ENCODE results near the gene MYO1H. TPM values are rescaled to one million over a fixed set of nuclear protein-coding genes. Genes with fewer than 3 reads are reported as not detected.

Gene MYO1H
- total and polyA plus RNA-seq, 2 experiments from 2014 or later = not detected

DNA sequence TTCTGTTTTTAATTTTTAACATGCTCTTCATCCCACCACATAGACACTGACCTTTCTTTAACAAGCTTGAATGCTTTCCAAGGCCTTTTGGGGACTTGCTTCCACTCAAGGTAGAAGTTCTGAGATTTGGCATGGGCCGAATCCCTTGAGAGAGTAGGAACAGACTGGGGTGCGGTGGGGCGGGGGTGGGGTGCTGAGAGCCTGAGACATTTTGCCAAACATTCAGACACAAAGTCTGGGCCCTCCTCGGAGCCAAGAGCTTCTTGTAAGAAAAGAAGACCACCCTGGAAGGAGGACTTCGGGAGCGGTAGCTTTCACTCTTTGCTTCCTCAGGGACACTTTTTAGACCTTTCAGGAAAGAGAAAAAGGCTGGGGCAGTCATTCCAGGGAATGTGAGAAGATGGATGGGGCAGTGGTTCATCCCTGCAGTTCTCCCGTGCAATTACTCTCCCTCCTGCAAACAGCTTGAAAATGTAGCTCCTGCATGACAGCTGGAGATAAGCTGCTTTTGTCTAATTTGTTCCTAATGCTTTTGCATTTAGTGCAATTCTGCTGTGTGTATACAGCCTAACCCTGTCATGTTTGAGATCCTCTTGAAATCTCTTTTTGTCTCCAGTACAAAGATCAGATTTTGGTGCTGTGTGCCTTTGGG is 16.3 kb upstream of the MYO1H start (continued):
- TF ChIP-seq, protein P1, sequence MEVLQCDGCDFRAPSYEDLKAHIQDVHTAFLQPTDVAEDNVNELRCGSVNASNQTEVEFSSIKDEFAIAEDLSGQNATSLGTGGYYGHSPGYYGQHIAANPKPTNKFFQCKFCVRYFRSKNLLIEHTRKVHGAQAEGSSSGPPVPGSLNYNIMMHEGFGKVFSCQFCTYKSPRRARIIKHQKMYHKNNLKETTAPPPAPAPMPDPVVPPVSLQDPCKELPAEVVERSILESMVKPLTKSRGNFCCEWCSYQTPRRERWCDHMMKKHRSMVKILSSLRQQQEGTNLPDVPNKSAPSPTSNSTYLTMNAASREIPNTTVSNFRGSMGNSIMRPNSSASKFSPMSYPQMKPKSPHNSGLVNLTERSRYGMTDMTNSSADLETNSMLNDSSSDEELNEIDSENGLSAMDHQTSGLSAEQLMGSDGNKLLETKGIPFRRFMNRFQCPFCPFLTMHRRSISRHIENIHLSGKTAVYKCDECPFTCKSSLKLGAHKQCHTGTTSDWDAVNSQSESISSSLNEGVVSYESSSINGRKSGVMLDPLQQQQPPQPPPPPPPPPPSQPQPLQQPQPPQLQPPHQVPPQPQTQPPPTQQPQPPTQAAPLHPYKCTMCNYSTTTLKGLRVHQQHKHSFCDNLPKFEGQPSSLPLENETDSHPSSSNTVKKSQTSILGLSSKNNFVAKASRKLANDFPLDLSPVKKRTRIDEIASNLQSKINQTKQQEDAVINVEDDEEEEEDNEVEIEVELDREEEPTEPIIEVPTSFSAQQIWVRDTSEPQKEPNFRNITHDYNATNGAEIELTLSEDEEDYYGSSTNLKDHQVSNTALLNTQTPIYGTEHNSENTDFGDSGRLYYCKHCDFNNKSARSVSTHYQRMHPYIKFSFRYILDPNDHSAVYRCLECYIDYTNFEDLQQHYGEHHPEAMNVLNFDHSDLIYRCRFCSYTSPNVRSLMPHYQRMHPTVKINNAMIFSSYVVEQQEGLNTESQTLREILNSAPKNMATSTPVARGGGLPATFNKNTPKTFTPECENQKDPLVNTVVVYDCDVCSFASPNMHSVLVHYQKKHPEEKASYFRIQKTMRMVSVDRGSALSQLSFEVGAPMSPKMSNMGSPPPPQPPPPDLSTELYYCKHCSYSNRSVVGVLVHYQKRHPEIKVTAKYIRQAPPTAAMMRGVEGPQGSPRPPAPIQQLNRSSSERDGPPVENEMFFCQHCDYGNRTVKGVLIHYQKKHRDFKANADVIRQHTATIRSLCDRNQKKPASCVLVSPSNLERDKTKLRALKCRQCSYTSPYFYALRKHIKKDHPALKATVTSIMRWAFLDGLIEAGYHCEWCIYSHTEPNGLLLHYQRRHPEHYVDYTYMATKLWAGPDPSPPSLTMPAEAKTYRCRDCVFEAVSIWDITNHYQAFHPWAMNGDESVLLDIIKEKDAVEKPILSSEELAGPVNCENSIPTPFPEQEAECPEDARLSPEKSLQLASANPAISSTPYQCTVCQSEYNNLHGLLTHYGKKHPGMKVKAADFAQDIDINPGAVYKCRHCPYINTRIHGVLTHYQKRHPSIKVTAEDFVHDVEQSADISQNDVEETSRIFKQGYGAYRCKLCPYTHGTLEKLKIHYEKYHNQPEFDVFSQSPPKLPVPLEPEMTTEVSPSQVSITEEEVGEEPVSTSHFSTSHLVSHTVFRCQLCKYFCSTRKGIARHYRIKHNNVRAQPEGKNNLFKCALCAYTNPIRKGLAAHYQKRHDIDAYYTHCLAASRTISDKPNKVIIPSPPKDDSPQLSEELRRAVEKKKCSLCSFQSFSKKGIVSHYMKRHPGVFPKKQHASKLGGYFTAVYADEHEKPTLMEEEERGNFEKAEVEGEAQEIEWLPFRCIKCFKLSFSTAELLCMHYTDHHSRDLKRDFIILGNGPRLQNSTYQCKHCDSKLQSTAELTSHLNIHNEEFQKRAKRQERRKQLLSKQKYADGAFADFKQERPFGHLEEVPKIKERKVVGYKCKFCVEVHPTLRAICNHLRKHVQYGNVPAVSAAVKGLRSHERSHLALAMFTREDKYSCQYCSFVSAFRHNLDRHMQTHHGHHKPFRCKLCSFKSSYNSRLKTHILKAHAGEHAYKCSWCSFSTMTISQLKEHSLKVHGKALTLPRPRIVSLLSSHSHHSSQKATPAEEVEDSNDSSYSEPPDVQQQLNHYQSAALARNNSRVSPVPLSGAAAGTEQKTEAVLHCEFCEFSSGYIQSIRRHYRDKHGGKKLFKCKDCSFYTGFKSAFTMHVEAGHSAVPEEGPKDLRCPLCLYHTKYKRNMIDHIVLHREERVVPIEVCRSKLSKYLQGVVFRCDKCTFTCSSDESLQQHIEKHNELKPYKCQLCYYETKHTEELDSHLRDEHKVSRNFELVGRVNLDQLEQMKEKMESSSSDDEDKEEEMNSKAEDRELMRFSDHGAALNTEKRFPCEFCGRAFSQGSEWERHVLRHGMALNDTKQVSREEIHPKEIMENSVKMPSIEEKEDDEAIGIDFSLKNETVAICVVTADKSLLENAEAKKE (CRISPR knock-in tag; IDR thresholded peaks at IDR 0.05) = no peak
- TF ChIP-seq JUNB (IDR thresholded peaks at IDR 0.05; ENCODE audit: unreplicated experiment) = no peak
- no peak for TF ChIP-seq CREB1 (CRISPR knock-in tag; IDR thresholded peaks at IDR 0.05; ENCODE audit: low read depth)
- TF ChIP-seq, protein P2, sequence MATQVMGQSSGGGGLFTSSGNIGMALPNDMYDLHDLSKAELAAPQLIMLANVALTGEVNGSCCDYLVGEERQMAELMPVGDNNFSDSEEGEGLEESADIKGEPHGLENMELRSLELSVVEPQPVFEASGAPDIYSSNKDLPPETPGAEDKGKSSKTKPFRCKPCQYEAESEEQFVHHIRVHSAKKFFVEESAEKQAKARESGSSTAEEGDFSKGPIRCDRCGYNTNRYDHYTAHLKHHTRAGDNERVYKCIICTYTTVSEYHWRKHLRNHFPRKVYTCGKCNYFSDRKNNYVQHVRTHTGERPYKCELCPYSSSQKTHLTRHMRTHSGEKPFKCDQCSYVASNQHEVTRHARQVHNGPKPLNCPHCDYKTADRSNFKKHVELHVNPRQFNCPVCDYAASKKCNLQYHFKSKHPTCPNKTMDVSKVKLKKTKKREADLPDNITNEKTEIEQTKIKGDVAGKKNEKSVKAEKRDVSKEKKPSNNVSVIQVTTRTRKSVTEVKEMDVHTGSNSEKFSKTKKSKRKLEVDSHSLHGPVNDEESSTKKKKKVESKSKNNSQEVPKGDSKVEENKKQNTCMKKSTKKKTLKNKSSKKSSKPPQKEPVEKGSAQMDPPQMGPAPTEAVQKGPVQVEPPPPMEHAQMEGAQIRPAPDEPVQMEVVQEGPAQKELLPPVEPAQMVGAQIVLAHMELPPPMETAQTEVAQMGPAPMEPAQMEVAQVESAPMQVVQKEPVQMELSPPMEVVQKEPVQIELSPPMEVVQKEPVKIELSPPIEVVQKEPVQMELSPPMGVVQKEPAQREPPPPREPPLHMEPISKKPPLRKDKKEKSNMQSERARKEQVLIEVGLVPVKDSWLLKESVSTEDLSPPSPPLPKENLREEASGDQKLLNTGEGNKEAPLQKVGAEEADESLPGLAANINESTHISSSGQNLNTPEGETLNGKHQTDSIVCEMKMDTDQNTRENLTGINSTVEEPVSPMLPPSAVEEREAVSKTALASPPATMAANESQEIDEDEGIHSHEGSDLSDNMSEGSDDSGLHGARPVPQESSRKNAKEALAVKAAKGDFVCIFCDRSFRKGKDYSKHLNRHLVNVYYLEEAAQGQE (IDR thresholded peaks at IDR 0.05; ENCODE audit: unreplicated experiment) = no peak

DNA sequence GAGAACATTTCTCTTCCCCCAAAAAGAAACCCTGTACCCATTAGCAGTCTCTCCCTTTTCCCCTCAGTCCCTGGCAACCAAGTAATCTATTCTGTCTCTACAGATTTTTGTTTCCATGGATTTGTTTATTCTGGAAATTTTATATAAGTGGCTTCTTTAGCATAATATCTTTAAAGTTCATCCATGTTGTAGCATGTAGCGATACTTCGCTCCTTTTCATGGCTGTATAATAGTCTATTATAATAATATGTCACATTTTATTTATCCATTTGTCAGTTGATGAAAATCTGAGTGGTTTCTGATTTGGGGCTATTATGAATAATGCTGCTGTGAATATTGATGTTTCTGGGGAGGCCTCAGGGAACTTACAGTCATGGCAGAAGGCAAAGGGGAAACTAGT is 12.8 kb upstream of the MYO1H start:
- Mint-ChIP-seq H3K27me3 (ENCODE audit: insufficient read depth, low read depth, poor library complexity) (no peaks in the 10 kb centered on the region), H3K4me1 (peaks cover 6% of the 10 kb centered on the region; the same call in 2 of the 3 replicates), H3K9me3 (peaks cover 2% of the 10 kb centered on the region; the same call in 2 of the 3 replicates), H3K4me3 (no peak overlapping the region), H3K36me3 (ENCODE audit: low read depth) (no peaks in the 10 kb centered on the region), H3K27ac (no peak overlapping the region)
- Histone ChIP-seq H3K36me3 (ENCODE audit: insufficient read depth) (no peaks in the 10 kb centered on the region), H3K27me3 (ENCODE audit: insufficient read depth) (no peaks in the 10 kb centered on the region), H2AFZ (no peak overlapping the region), H3F3A (replicated peaks; ENCODE audit: low read depth) (no peaks in the 10 kb centered on the region), H3K79me2 (replicated peaks; ENCODE audit: insufficient read depth) (no peaks in the 10 kb centered on the region), H3K9me2 (ENCODE audit: insufficient read depth) (0 out of 2 replicates have a peak, but pooled peaks cover 5% of the 10 kb centered on the region), H3K4me3 (no peak overlapping the region), H3K4me2 (no peak overlapping the region), H3K27ac (ENCODE audit: low read depth) (no peak overlapping the region), H3K4me1 (ENCODE audit: insufficient read depth) (no peaks in the 10 kb centered on the region), H4K20me1 (replicated peaks; ENCODE audit: insufficient read depth) (no peaks in the 10 kb centered on the region)
- ATAC-seq = no peak
- no peak for DNase-seq (ENCODE audit: low spot score)
- TF ChIP-seq STAT1 (IDR thresholded peaks at IDR 0.05; ENCODE audit: unreplicated experiment) = no peak
- TF ChIP-seq CREB1 (CRISPR knock-in tag; IDR thresholded peaks at IDR 0.05; ENCODE audit: low read depth) = no peak
- TF ChIP-seq, protein P3, sequence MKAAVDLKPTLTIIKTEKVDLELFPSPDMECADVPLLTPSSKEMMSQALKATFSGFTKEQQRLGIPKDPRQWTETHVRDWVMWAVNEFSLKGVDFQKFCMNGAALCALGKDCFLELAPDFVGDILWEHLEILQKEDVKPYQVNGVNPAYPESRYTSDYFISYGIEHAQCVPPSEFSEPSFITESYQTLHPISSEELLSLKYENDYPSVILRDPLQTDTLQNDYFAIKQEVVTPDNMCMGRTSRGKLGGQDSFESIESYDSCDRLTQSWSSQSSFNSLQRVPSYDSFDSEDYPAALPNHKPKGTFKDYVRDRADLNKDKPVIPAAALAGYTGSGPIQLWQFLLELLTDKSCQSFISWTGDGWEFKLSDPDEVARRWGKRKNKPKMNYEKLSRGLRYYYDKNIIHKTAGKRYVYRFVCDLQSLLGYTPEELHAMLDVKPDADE (IDR thresholded peaks at IDR 0.05) = no peak

Measured in GM23338 (cell line).